Embryonic facial prominence (tissue), 1 donor: ENCODE measurements around the gene CRLF1.
"Not testable (repeated sequence)": the region's sequence is repeated elsewhere in the genome, so short reads cannot be mapped to it uniquely, and the experiment has no call there.

Experiments
- DNase-seq: peaks from one replicate; pipeline ENCODE4 v3.0.0-alpha.2; 2016; ENCODE audit errors: extremely low spot score

Gene CRLF1

GRCh38 chr19:18592732-18593131 lies 13.9 kb downstream of the CRLF1 start:
- DNase-seq = not testable (repeated sequence)

GRCh38 chr19:18591735-18592385 lies 14.7 kb downstream of the CRLF1 start:
- DNase-seq = no peak

- DNase-seq = peak; percentile 75
Measured at GRCh38 chr19:18590273-18591272, 16.0 kb downstream of the CRLF1 start.

- DNase-seq = peak; percentile 81
Measured at GRCh38 chr19:18589380-18590272, 17.0 kb downstream of the CRLF1 start.

DNA sequence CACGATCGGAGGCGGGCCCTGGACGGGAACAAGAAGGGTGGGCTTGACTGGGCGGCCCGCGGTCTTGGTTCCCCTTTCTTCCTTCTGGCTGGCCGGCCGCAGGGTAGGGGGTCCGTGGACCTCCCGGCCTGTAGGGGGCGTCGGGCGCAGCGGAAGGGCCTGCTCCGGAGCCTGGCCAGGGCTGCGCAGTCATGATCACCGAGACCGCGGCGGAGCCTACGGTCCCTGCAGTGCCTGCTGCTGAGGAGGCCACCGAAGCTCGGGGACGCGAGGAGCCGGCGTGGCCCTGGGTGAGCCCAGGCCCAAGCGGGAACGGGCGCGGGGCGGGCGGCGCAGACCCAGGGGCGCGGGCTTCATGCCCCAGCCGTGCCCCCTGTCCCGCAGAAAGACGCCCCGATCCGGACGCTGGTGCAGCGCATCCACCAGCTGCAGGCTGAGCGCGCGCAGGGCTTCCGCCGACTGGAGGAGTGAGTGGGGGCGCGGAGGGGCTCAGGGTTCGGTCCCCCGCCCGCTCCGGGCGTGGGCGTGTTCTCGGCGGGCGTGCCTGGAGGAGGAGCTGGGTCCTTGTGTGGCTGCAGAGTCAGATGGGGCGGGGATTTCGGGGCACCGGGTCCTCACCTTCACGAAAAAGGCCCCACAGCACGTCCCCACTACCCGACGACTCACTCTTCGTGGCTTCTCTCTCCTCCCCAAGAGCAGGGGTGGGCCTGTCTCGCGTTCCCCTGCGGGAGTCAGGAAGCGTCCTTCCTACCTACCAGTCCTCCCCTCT lies 17.8 kb downstream of the CRLF1 start, which contains the start of gene REX1BD:
REX1BD (plus strand) TSS at position 188 of the 769 bp plus-strand sequence; CDS start at position 192, 4 bp downstream.
- peak; percentile 70 for DNase-seq

DNA sequence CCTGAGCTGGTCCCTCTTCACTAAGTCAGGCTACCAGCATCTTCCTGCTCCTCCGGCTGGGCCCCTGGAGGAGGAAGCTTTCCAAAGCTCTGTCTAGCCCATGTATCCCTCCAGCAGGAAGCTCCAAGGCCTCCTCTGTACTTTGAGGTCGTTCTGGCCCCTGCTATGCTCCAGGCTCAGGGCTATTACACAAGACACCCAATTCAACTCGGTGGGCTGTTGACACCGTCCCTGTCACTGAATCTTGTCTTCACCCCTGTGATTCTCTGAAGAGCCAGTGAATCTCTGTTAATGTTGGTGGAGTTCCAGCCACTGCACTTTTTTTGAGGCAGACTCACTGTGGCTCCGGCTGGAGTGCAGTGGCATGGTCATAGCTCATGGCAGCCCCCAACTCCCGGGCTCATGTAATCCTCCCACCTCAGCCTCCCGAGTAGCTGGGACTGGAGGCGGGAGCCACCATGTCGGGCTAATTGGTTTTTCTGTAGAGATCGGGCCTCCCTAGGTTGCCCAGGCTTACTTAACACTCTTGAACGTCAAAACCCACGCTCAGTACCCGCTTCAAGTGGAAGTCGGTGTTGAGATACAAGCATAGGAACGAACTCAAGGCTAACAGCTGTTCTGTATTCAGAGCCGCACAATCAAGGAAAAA lies 18.5 kb downstream of the CRLF1 start:
- DNase-seq = no peak

GRCh38 chr19:18587561-18587960 lies 19.0 kb downstream of the CRLF1 start:
- no peak for DNase-seq

DNA sequence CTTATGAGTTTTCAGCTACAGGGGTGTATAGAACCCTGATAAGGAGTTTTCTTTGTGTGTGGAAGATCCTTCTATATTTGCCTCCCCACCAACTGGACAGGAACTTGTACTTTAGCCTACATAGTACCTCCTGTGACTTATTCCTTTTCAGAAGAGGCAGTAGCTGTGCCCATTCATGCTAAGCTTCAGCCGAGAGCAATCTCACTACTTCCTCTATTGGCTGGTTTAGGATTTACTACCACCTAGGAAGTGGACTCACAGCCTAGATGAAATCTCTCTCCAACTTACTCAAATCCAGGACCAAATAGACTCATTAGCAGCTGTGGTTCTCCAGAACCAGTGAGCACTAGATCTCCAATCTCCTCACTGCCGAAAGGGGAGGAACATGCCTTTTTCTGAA lies 20.3 kb downstream of the CRLF1 start:
- no peak for DNase-seq

DNA sequence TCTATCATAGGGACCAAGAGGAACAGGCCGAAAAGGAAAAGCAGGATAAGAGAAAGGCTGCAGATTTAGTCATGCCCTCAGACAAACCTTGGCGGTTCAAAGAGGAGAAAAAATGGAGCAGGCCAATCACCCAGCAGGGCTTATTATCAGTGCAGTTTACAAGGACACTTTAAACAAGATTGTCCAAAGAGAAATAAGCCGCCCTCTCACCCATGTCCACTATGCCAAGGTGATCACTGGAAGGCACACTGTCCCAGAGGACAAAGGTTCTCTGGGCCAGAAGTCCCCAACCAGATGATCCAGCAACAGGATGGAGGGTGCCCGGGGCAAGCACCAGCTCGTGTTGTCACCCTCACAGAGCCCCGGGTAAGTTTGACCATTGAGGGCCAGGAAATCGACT lies 26.3 kb downstream of the CRLF1 start:
- no peak for DNase-seq

- no peak for DNase-seq
Measured at GRCh38 chr19:18577365-18577914, 29.2 kb downstream of the CRLF1 start.

DNA sequence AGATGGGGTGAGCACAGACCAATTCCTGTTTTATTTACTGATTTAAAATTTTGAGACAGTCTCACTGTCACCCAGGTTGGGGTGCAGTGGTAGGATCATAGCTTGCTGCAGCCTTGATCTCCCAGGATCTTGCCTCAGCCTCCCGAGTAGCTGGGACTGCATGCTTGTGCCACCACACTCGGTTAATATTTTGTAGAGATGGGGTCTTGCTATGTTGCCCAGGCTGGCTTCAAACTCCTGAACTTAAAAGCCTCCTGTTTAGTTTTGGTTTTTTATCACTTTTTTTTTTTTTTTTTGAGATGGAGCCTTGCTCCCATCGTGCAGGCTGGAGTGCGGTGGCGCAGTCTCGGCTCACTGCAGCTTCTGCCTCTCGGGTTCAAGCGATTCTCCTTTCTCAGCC lies 30.2 kb downstream of the CRLF1 start:
- no peak for DNase-seq

DNA sequence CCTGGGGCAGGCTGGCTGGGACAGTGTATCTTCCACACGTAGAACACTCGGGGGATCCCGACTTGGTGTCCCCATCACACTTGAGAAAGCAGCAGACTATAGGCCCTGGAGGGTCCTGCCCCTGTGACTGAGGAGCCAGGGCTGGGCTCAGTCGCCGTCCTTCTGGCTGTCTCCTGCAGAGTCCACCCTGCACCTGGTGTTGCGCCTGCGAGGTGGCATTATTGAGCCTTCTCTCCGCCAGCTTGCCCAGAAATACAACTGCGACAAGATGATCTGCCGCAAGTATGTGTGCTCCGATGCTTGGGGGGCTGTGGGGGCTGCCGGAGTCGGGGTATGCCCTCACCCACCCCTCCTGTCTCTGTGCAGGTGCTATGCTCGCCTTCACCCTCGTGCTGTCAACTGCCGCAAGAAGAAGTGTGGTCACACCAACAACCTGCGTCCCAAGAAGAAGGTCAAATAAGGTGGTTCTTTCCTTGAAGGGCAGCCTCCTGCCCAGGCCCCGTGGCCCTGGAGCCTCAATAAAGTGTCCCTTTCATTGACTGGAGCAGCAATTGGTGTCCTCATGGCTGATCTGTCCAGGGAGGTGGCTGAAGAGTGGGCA lies 31.8 kb downstream of the CRLF1 start:
- no peak for DNase-seq

- peak; percentile 90 for DNase-seq
Measured at GRCh38 chr19:18571564-18572344, 34.8 kb downstream of the CRLF1 start, which contains the start of gene UBA52. Gene UBA52 (plus strand): TSS chr19:18571857. CDS start chr19:18573301, 1,444 bp downstream.

- no peak for DNase-seq
Measured at GRCh38 chr19:18568367-18568766, 38.2 kb downstream of the CRLF1 start.

- no peak for DNase-seq
Measured at GRCh38 chr19:18566953-18567352, 39.6 kb downstream of the CRLF1 start.

- no peak for DNase-seq
Measured at GRCh38 chr19:18562086-18562485, 44.5 kb downstream of the CRLF1 start.

- no peak for DNase-seq
Measured at GRCh38 chr19:18559685-18560084, 46.9 kb downstream of the CRLF1 start.

- DNase-seq = no peak
Measured at GRCh38 chr19:18558604-18559003, 48.0 kb downstream of the CRLF1 start.

DNA sequence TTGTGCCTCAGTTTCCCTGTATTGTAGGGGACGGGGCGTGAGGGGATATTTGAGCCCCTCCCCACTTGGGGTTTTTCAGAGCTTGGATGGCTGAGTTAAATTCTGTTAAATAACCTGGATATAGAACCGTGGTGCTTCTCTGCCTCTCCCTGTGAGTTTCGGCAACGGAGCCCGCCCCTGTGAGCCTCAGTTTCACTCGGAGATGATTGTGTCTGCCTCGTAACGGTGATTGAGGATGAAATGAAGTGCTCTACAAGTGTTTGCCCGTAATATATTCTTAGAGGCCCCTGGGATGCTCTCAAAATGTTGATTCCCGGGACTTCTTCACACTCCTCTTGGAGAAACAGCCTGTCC lies 48.4 kb downstream of the CRLF1 start:
- DNase-seq = no peak
